Measurements from ENCODE around the gene F13A1. TPM values are rescaled to one million over a fixed set of nuclear protein-coding genes. Genes with fewer than 3 reads are reported as not detected.

Gene F13A1
- total RNA-seq, 2 experiments from 2014 or later, result not detected

- POLR2A ChIA-PET, result no interaction called here
- CTCF ChIA-PET, result no interaction called here
These were observed 119.3 kb downstream of the F13A1 start for GRCh38 chr6:6201200-6201599.

GRCh38 chr6:6199678-6200077 lies 120.8 kb downstream of the F13A1 start:
- POLR2A ChIA-PET, result no interaction called here

GRCh38 chr6:6196762-6197161 lies 123.7 kb downstream of the F13A1 start:
- ChIA-PET CTCF (no interaction called here), POLR2A (no interaction called here)

More at GRCh38 chr6:6199678-6200077, 120.8 kb downstream of the F13A1 start:
- CTCF ChIA-PET, result no interaction called here

- POLR2A ChIA-PET, result no interaction called here
These were observed 125.4 kb downstream of the F13A1 start for GRCh38 chr6:6195080-6195479.

GRCh38 chr6:6193221-6193745 lies 127.2 kb downstream of the F13A1 start:
- CTCF ChIA-PET, result no interaction called here
- POLR2A ChIA-PET, result no interaction called here

More at GRCh38 chr6:6195080-6195479, 125.4 kb downstream of the F13A1 start:
- CTCF ChIA-PET, result no interaction called here

GRCh38 chr6:6191909-6192308 lies 128.6 kb downstream of the F13A1 start:
- CTCF ChIA-PET, result no interaction called here

GRCh38 chr6:6191476-6191875 lies 129.0 kb downstream of the F13A1 start:
- ChIA-PET POLR2A (no interaction called here), CTCF (no interaction called here)

More at GRCh38 chr6:6191909-6192308, 128.6 kb downstream of the F13A1 start:
- POLR2A ChIA-PET, result no interaction called here

- POLR2A ChIA-PET, result no interaction called here
- CTCF ChIA-PET, result no interaction called here
These were observed 139.8 kb downstream of the F13A1 start for GRCh38 chr6:6180684-6181083.

- ChIA-PET POLR2A (no interaction called here), CTCF (no interaction called here)
These were observed 140.4 kb downstream of the F13A1 start for GRCh38 chr6:6179858-6180623.

- ChIA-PET CTCF (no interaction called here), POLR2A (no interaction called here)
These were observed 141.7 kb downstream of the F13A1 start for GRCh38 chr6:6178795-6179194.

GRCh38 chr6:6177754-6178153 lies 142.7 kb downstream of the F13A1 start:
- ChIA-PET POLR2A (no interaction called here), CTCF (no interaction called here)

- POLR2A ChIA-PET, result no interaction called here
- CTCF ChIA-PET, result no interaction called here
These were observed 143.8 kb downstream of the F13A1 start for GRCh38 chr6:6176586-6177228.

GRCh38 chr6:6176127-6176526 lies 144.3 kb downstream of the F13A1 start:
- ChIA-PET CTCF (no interaction called here), POLR2A (no interaction called here)

- ChIA-PET POLR2A (no interaction called here), CTCF (no interaction called here)
These were observed 151.3 kb downstream of the F13A1 start for GRCh38 chr6:6169141-6169540.

- ChIA-PET CTCF (no interaction called here), POLR2A (no interaction called here)
These were observed 154.4 kb downstream of the F13A1 start for GRCh38 chr6:6166064-6166463.

GRCh38 chr6:6164367-6164766 lies 156.1 kb downstream of the F13A1 start:
- CTCF ChIA-PET, result no interaction called here
- POLR2A ChIA-PET, result no interaction called here

GRCh38 chr6:6154335-6154734 lies 166.1 kb downstream of the F13A1 start:
- ChIA-PET CTCF (no interaction called here), POLR2A (no interaction called here)

- ChIA-PET POLR2A (no interaction called here), CTCF (no interaction called here)
These were observed 168.4 kb downstream of the F13A1 start for GRCh38 chr6:6152060-6152459.

GRCh38 chr6:6148192-6148815 lies 172.2 kb downstream of the F13A1 start:
- ChIA-PET CTCF (no interaction called here), POLR2A (no interaction called here)

GRCh38 chr6:6131492-6132109 lies 188.9 kb downstream of the F13A1 start:
- ChIA-PET CTCF (interaction anchor here (0.6 to 1.4 kb wide), 7 partner anchors 9 to 1687 kb away, joined by 3 to 5 read pairs (median 3); no protein-coding TSS in a partner anchor), POLR2A (no interaction called here)

GRCh38 chr6:6125495-6125894 lies 195.0 kb downstream of the F13A1 start:
- POLR2A ChIA-PET, result no interaction called here
- CTCF ChIA-PET, result no interaction called here
